ENCODE results near the gene LRFN2. TPM values are rescaled to one million over a fixed set of nuclear protein-coding genes. Genes with fewer than 3 reads are reported as not detected.

The LRFN2 gene
- total RNA-seq, 3 donors from 2014 or later: not detected

DNA sequence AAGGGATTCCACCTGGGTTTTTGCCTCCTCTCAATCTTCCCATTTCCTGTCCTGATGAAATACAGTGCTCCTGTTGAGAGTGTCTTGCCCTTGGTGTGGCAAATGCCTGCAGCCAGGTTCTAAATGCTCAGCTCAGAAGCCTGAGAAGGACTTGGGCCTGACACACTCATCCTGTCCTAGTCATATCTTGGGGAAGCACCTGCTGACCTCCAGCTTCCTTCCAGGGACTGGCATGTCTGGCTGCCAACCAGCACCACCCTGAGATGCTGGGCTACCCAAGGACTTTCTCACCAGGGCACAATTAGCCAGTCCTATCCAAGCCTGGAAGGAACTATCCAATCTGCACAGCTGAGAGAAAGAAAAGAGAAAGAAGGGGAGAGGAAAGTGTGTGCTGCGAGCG is 43.4 kb downstream of the LRFN2 start:
- Mint-ChIP-seq H3K36me3 (ENCODE audit: insufficient read depth) (no peaks in the 10 kb centered on the region), H3K4me1 (ENCODE audit: low read depth) (no peaks in the 10 kb centered on the region), H3K9me3 (no peaks in the 10 kb centered on the region), H3K4me3 (no peak overlapping the region), H3K27me3 (ENCODE audit: low read depth) (peaks cover 4% of the 10 kb centered on the region)
- no peak for DNase-seq
- no peak for ATAC-seq

DNA sequence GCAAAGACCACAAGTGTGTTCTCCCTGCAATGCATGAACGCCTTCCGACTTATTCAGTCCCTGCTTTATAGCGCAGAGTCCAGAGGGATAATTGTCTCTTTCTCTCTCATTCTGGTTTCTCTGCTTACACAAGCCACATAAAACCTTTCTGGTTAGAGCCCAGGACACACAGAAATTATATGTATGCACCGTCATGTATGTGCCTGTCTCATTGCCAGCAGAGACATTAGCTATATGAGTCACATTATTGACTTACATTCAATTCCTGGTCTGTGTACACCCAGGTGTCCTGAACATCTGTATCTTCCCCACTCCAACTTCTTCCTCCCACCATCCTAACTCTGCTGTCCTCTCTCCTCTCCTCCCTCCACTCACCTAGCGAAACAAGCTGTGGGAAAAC is 44.0 kb downstream of the LRFN2 start:
- DNase-seq (no peak), ATAC-seq (no peak)
- H3K27me3 Mint-ChIP-seq (ENCODE audit: low read depth): peaks cover 4% of the 10 kb centered on the region
- no peaks in the 10 kb centered on the region for H3K9me3 Mint-ChIP-seq
- H3K36me3 Mint-ChIP-seq (ENCODE audit: insufficient read depth): no peaks in the 10 kb centered on the region
- no peaks in the 10 kb centered on the region for H3K4me1 Mint-ChIP-seq (ENCODE audit: low read depth)
- no peak overlapping the region for H3K4me3 Mint-ChIP-seq

GRCh38 chr6:40542175-40542764 is 44.9 kb downstream of the LRFN2 start:
- Mint-ChIP-seq H3K9me3 (no peaks in the 10 kb centered on the region), H3K36me3 (ENCODE audit: insufficient read depth) (no peaks in the 10 kb centered on the region), H3K4me1 (ENCODE audit: low read depth) (no peaks in the 10 kb centered on the region), H3K4me3 (no peak overlapping the region), H3K27me3 (ENCODE audit: low read depth) (peaks cover 4% of the 10 kb centered on the region)
- ATAC-seq (no peak), DNase-seq (no peak)

- no peaks in the 10 kb centered on the region for H3K9me3 Mint-ChIP-seq
- H3K4me1 Mint-ChIP-seq (ENCODE audit: low read depth): no peaks in the 10 kb centered on the region
- H3K36me3 Mint-ChIP-seq (ENCODE audit: insufficient read depth): no peaks in the 10 kb centered on the region
- H3K27me3 Mint-ChIP-seq (ENCODE audit: low read depth): peaks cover 4% of the 10 kb centered on the region
- no peak for ATAC-seq
- no peak for DNase-seq
- no peak overlapping the region for H3K4me3 Mint-ChIP-seq
Measured at GRCh38 chr6:40541556-40542174, 45.5 kb downstream of the LRFN2 start.

GRCh38 chr6:40540790-40541189 is 46.4 kb downstream of the LRFN2 start:
- no peaks in the 10 kb centered on the region for H3K9me3 Mint-ChIP-seq
- peaks cover 4% of the 10 kb centered on the region for H3K27me3 Mint-ChIP-seq (ENCODE audit: low read depth)
- no peak overlapping the region for H3K4me3 Mint-ChIP-seq
- no peak for ATAC-seq
- H3K36me3 Mint-ChIP-seq (ENCODE audit: insufficient read depth): no peaks in the 10 kb centered on the region
- no peaks in the 10 kb centered on the region for H3K4me1 Mint-ChIP-seq (ENCODE audit: low read depth)
- DNase-seq: no peak

DNA sequence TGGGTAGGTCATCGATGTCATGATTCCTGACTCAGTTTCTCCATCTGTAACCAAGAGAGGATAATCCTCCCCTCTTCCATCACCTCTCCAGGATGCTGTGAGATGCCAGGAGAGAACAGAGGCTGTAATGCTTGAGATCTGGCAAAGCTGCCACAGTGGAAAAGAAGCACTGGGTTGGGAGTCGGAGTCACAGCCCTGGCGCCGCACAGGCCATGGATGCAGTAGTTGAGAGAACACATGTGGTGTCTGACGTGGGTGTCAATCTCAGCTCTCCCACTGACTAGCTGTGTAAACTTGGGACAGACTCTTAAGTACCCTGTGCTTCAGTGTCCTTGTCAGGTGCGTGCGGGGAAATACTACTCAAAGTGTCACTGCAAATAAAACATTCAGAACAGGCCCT is 47.3 kb downstream of the LRFN2 start:
- DNase-seq: no peak
- no peak for ATAC-seq
- no peaks in the 10 kb centered on the region for H3K4me1 Mint-ChIP-seq (ENCODE audit: low read depth)

GRCh38 chr6:40538556-40538955 is 48.6 kb downstream of the LRFN2 start:
- no peak for DNase-seq
- H3K4me3 Mint-ChIP-seq: no peak overlapping the region
- H3K9me3 Mint-ChIP-seq: no peaks in the 10 kb centered on the region
- no peaks in the 10 kb centered on the region for H3K4me1 Mint-ChIP-seq (ENCODE audit: low read depth)
- peaks cover 4% of the 10 kb centered on the region for H3K27me3 Mint-ChIP-seq (ENCODE audit: low read depth)
- no peaks in the 10 kb centered on the region for H3K36me3 Mint-ChIP-seq (ENCODE audit: insufficient read depth)
- no peak for ATAC-seq

More for the DNA sequence above, 47.3 kb downstream of the LRFN2 start:
- Mint-ChIP-seq H3K27me3 (ENCODE audit: low read depth) (peaks cover 4% of the 10 kb centered on the region), H3K36me3 (ENCODE audit: insufficient read depth) (no peaks in the 10 kb centered on the region), H3K9me3 (no peaks in the 10 kb centered on the region), H3K4me3 (no peak overlapping the region)

GRCh38 chr6:40537446-40537845 is 49.7 kb downstream of the LRFN2 start:
- H3K36me3 Mint-ChIP-seq (ENCODE audit: insufficient read depth): no peaks in the 10 kb centered on the region
- DNase-seq: no peak
- peaks cover 6% of the 10 kb centered on the region for H3K27me3 Mint-ChIP-seq (ENCODE audit: low read depth)
- no peaks in the 10 kb centered on the region for H3K4me1 Mint-ChIP-seq (ENCODE audit: low read depth)
- ATAC-seq: no peak
- no peaks in the 10 kb centered on the region for H3K9me3 Mint-ChIP-seq
- H3K4me3 Mint-ChIP-seq: no peak overlapping the region

DNA sequence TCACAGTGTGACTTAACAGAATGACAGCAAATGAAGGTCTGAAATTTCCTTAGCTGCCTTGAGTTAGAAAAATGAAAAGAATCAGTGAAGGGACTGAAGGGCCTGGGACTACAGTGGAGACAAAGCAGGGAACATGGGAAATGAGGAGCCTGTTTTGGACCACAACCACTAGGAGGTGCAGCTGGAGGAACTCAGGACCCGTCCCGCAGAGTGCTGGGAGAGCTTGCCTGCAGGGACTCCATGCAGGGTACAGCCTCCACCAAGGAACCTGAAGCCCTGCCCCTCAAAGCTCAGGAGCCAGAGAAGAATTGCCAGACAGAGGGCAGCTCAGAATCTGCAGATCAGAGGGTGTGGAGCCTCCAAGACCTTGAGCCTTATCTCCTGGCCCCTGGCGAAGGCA is 50.7 kb downstream of the LRFN2 start:
- Mint-ChIP-seq H3K4me3 (no peak overlapping the region), H3K9me3 (no peaks in the 10 kb centered on the region), H3K36me3 (ENCODE audit: insufficient read depth) (no peaks in the 10 kb centered on the region), H3K4me1 (ENCODE audit: low read depth) (no peaks in the 10 kb centered on the region), H3K27me3 (ENCODE audit: low read depth) (peaks cover 6% of the 10 kb centered on the region)
- DNase-seq (no peak), ATAC-seq (no peak)

DNA sequence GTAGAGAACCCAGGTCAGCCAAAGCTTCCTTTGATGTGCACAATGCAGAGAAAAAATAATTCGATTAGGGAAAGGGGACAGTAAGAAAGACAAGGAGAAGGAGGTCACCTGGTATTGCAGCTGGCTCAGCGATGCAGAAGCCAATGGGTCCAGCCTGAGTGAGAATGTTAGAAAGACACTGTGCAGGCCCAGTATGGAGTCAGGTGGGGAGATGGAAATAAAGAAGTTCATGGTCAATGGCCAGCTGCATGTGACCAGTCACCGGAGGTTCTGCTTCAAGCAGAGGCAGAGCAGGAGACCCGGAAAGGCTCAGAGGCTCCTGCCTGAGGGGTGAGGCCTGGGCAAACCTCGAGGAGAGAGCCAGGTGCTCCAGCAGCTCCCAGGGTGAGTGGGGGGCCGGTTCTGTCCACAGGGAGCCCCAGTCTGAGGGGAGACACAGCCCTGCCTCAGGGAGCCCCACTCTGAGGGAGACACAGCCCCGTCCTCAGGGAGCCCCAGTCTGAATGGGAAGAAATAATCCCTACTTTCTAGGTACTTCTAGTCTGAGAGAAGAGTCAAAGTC is 51.3 kb downstream of the LRFN2 start:
- ATAC-seq (no peak), DNase-seq (no peak)
- no peak overlapping the region for H3K4me3 Mint-ChIP-seq
- no peaks in the 10 kb centered on the region for H3K4me1 Mint-ChIP-seq (ENCODE audit: low read depth)
- peaks cover 3% of the 10 kb centered on the region for H3K27me3 Mint-ChIP-seq (ENCODE audit: low read depth)
- no peaks in the 10 kb centered on the region for H3K36me3 Mint-ChIP-seq (ENCODE audit: insufficient read depth)
- no peaks in the 10 kb centered on the region for H3K9me3 Mint-ChIP-seq

- H3K27me3 Mint-ChIP-seq (ENCODE audit: low read depth): peaks cover 2% of the 10 kb centered on the region
- no peak for ATAC-seq
- no peak for DNase-seq
- H3K4me3 Mint-ChIP-seq: no peak overlapping the region
- no peaks in the 10 kb centered on the region for H3K9me3 Mint-ChIP-seq
- no peaks in the 10 kb centered on the region for H3K4me1 Mint-ChIP-seq (ENCODE audit: low read depth)
- H3K36me3 Mint-ChIP-seq (ENCODE audit: insufficient read depth): no peaks in the 10 kb centered on the region
Measured at GRCh38 chr6:40535110-40535818, 51.9 kb downstream of the LRFN2 start.

DNA sequence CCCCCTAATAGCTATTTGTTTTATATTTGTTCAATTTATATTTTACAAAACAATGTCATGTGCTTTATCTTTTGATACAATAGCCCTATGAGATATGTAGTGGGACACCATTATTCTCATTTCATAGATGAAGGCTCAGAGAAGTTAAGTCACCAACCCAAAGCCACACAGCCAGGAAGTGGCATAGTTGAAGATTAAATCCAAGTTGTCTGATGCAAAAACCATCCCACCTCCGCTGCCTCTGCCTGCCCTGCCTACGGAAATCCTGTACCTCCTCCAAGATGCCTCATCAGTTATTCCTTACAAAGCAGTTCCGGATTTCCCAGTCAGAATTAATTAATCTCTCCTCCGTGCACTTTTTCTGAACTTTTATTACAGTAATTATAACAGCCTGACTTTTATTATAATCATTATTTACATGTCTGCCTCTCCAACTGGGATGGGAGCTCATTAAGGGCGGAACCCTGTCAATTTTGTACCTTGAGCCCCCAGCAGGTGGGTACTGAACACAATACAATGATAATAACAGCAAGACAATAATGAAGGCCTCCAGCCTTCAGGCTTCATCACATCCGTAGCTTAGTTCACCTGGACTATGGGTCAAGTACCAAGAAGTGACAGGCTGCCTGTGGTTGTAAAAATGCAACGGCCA is 54.7 kb downstream of the LRFN2 start:
- H3K4me1 Mint-ChIP-seq (ENCODE audit: low read depth): no peaks in the 10 kb centered on the region

GRCh38 chr6:40529919-40530318 is 57.2 kb downstream of the LRFN2 start:
- H3K36me3 Mint-ChIP-seq (ENCODE audit: insufficient read depth): no peaks in the 10 kb centered on the region
- H3K9me3 Mint-ChIP-seq: no peaks in the 10 kb centered on the region
- no peaks in the 10 kb centered on the region for H3K4me1 Mint-ChIP-seq (ENCODE audit: low read depth)
- peaks cover 2% of the 10 kb centered on the region for H3K27me3 Mint-ChIP-seq (ENCODE audit: low read depth)
- no peak overlapping the region for H3K4me3 Mint-ChIP-seq
- no peak for ATAC-seq
- DNase-seq: no peak

More for the DNA sequence above, 54.7 kb downstream of the LRFN2 start:
- DNase-seq (no peak), ATAC-seq (no peak)
- Mint-ChIP-seq H3K27me3 (ENCODE audit: low read depth) (peaks cover 2% of the 10 kb centered on the region), H3K4me3 (no peak overlapping the region), H3K36me3 (ENCODE audit: insufficient read depth) (no peaks in the 10 kb centered on the region), H3K9me3 (no peaks in the 10 kb centered on the region)

- Mint-ChIP-seq H3K27me3 (ENCODE audit: low read depth) (peaks cover 2% of the 10 kb centered on the region), H3K4me1 (ENCODE audit: low read depth) (no peaks in the 10 kb centered on the region), H3K36me3 (ENCODE audit: insufficient read depth) (no peaks in the 10 kb centered on the region), H3K4me3 (no peak overlapping the region), H3K9me3 (no peaks in the 10 kb centered on the region)
- ATAC-seq (no peak), DNase-seq (no peak)
Measured at GRCh38 chr6:40529040-40529439, 58.1 kb downstream of the LRFN2 start.

Data from activated T-cell treated with anti-CD3 and anti-CD28 coated beads, Interleukin-2, amount 50 U/mL, for 4 hours (primary cell).